ENCODE data around the gene ZNF783.
"Not testable (repeated sequence)": the region's sequence is repeated elsewhere in the genome, so short reads cannot be mapped to it uniquely, and the experiment has no call there.

Gene ZNF783

DNA sequence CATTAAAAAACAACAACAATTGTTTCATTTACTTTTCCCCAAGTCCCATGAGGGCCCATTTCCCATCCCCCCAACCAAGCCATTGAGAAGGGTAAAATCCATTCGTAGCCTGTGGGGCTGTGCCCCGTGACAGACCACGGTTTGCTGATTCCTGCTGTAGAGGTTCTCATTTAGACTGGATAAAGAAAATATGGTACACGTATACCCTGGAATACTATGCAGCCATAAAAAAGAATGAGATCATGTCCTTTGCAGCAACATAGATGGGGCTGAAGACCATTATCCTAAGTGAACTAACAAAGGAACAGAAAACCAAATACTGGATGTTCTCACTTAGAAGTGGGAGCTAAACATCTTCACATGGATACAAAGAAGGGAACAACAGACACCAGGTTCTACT lies 44.9 kb downstream of the ZNF783 start:
- DNase-seq = no peak

DNA sequence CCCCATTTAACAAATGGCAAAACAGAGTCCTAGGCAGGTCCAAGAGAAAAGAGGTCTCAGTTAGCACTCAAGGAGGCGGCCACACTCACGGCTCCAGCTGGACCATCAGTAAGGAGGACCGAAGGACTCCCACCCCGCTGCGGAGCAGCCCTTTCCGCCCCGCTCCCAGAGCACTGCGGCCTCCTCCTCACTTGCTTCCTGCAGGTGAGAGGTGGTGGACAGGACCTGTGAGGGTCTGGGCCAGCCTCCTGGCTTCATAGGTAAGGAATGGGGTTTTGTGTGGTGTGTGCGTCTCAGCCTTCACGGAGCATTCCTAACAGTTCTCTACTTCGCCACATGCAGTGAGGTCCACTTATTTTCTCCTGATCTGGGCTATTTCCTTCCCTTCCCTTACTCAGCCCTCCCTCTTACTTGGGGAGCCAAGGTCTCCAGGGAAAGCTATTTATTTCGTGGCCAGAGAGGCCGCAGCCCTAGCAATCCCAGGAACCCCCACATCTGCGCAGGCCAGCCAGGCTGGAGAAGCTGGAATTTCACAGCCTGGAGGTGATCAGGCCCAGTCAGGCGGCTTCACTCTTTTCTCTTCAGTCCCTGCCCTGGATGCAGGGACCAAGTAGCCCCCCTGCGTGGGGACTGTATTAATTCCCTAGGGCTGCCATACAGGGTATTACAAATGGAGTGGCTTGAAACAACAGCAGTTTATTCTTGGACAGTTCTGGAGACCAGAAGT lies 45.9 kb downstream of the ZNF783 start:
- no peak for DNase-seq

DNA sequence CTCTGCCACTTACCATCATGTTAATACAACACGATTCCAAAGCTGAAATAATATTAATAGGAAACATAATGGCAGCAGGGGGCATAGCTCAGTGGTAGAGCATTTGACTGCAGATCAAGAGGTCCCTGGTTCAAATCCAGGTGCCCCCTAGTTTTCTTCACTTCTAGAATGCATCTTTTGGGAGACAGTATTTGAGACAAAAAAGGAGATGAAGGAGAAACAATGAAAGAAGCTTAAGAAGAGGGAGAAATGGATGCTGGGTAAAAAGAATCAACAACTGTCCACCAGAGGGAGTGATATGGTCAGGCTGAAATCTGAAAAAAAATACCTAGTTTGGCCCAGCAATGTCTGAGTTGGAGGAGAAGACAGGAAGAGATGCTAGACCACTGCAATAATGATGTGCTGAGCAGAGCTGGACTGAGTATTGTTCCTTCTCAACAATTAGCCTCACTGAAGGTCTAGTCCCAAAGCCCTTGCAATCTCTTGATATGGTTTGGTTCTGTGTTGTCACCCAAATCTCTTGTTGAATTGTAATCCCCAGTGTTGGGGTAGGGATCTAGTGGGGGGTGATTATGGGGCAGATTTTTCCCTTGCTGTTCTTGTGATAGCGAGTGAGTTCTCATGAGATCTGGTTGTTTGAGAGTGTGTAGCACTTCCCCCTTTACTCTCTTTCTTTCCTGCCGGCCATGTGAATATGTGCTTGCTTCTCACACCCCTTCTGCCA lies 48.3 kb downstream of the ZNF783 start:
- no peak for DNase-seq

DNA sequence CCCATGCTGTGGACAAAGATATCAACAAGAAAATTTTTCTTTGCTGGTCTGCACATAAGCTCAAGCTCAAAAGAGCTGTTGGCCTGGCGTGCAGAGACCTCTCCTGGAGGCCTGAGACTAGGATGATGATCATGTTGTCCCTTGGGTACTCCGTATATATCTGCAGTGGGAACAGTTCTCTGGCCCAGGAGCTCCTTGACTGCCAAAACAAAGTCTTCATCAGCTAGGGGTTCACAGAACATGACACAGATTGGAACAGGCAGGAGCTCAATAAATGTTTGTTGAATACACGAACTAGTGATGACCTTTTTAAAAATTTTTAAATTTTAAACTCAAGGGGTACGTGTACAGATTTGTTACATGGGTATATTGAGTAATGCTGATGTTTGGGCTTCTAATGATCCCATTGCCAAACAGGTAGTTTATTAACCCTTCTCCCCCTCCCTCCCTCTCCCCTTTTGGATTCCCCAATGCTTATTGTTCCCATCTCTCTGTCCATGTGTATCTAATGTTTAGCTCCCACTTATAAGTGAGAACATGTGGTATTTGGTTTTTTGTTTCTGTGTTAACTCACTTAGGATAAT lies 49.1 kb downstream of the ZNF783 start:
- no peak for DNase-seq

DNA sequence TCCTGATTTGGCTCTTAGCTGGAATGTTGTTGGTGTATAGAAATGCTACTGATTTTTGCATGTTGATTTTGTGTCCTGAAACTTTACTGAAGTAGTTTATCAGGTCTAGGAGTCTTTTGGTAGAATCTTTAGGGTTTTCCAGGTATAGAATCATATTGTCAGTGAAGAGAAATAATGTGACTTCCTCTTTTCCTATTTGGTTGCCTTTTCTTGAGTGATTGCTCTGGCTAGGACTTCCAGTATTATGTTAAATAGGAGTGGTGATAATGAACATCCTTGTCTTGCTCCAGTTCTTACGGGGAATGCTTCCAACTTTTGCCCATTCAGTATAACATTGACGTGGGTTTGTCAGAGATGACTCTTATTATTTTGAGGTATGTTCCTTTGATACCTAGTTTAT lies 52.0 kb downstream of the ZNF783 start:
- DNase-seq = no peak

DNA sequence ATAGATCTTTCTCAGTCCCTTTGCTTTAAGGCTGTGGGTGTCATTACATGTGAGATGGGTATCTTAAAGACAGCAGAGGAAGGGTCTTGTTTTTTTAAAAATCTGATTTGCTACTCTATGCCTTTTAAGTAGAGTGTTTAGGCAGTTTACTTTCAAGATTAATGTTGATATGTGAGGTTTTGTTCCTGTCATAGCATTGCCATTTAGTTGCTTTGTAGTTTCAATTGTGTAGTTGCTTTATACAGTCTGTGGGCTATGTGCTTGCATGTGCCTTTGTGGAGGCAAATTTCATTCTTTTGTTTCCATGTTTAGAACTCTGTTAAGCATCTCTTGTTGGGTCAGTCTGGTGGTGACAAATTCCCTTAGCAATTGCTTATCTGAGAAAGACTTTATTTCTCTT lies 54.6 kb downstream of the ZNF783 start:
- no peak for DNase-seq

DNA sequence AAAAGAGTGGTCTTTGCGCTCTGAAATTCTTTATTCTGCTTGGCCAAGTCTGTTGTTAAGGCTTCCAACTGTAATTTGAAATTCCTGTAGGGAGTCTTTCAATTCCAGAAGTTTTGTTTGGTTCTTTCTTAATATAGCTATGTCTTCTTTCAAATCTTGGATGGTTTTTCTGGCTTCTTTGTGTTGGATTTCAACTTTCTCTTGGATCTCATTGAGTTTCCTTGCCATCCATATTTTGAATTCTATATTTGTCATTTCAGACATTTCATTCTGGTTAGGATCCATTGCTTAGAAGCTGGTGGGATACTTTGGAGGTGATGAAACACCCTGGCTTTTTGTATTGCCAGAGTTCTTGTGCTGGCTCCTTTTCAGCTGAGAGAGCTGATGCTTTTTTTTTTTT lies 55.5 kb downstream of the ZNF783 start:
- no peak for DNase-seq

DNA sequence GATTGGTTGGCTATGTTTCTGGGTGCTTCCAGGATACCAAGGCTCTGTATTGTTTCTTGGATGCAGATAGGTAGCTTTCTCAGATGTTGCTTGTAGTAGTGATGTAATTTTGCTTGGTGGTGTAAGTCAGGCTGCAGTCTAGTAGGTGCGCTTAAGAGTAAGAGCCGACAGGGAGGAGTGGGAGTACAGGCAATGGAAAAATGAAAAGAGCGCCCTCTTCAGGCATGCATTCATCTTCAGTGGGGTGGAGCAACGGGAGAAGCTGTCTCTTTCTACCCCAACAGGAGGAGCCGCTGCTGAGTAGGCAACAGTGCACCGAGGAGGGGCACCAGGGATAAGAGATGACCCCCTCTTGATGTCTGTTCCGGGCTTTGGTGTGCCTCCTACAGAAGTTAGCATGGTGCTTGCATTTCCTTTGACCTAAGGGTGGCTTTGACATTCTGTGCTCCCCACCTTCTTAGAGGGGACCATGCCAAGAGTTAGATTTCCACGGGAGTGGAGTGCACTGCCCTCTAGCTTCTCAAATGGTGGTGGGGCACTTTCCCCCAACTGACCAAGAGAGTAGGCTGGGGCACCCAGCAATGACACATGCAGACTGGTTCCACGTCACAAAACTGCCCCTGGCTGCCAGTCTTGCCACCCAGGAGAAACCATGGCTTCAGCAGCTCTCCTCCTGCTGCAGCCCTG lies 56.1 kb downstream of the ZNF783 start:
- DNase-seq = no peak

DNA sequence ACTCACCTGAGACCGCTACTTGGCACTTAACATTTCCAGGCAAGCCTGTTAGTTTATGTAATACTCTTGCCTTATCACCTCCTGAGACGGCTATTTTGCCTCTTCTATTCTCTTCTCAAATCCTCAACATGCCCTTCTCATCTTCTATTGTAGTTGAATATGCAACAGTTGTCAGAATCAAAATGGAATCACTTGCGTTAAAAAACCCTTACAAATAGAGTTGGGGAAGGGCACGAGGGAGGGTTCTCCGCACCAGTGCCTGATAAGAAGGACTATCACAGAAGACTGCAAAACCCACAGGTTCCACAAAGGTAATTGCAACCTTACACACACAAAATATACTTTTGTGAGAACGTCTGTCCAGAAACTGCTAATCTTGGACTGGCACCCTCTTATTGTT lies 57.4 kb downstream of the ZNF783 start:
- no peak for DNase-seq

DNA sequence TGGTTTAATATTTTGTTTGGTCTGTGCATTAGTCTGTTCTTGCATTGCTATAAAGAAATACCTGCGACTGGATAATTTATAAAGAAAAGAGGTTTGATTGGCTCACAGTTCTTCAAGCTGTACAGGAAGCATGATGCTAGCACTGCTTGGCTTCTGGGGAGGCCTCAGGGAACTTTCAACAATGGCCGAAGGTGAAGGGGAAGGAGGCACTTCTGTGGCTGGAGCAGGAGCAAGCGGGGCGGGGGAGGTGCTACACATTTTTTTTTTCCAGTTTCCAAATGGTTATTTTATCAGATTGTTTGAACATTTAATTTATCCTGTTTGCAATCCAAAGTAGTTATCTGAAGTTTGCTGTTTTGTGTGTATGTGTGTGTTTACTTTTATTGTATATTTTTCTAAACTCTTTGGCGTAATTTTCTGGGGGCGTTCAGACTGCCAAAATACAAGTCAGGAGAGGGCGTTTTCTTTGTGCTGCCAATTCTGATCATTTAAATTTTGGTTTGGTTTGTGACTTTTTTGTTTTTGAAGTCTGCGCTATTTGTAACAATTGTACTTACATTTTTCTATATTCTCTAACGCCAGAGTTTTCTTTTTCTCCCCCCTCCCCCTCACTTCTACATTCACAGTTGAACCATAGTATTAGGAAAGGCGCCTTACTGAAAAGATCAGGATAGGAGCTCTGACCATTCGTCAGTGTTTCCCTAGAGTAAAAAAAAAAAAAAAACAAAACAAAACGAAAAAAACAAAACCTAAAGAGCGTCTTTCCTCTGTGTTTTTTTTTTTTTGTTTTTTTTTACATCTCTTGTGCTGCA lies 58.5 kb downstream of the ZNF783 start:
- DNase-seq = no peak

DNA sequence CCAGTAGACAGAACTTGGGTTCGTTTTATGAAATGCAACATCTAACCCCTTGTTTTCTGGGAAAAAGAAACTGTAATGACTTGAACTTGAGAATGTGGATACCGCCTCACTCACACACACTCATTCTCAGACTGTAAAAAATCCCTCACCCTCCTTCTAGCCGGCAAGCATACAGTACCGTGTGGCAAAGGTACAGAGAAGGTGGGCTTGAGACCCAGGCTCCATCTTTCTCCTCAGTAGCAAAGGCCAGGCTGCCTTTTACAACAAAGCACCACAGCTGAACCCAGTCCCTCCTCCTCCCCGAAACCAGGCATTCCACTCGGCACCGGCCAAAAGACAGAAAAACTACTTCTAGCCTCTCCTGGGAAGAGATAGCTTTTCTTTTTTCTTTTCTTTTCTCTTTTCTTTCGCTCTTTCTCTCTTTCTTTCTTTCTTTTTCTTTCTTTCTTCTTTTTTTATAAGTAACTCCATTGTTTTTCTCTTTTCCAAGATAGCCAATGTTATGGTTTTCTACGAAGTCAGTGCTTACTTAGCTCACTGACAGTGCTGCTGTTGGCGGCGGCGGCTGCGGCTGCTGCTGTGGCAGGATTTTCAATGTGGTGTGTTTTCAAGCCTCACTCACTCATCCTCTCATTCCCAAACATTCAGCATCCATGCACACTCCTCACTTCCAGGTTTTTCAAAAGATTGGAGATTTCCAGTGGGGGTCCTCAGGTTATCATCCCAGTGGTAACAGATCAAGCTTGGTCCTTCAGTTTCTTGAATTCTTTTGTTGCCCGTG lies 59.3 kb downstream of the ZNF783 start:
- DNase-seq = not testable (repeated sequence)

DNA sequence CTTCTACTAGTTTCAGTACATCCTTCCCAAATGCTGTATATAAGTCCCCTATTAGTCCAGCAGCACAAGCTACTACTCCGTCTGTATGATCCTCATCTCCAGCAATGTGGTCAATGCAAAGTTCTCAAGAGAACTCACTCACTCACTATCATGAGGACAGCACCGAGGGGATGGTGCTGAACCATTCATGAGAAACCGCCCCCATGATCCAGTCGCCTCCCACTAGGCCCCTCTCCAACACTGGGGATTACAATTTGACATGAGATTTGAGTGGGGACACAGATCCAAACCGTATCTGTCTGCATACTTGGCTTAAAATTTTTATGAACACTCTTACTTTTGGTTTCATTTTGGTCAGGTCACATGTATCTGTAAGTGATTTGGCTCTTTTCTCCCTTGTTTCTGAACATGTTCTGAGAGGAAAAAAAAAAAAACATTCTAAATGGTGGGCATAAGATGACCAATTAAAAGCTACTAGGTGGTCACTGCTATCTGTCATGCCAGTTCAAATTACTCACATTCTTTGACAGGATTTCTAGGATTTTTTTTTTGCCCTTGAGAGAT lies 60.1 kb downstream of the ZNF783 start:
- DNase-seq = no peak

DNA sequence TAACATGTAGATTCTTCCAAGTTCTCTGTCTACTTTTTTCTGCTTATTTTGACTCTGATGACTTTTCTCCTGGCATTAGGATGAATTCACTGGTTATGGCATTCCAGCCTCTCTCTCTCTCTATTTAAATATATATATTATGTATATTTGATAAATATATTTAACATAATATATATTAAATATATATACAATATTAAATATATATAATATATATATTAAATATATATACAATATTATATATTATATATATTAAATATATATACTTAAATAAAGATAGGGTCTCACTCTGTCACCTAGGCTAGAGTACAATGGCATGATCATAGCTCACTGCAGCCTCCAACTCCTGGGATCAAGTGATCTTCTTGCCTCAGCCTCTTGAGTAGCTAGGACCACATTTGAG lies 60.7 kb downstream of the ZNF783 start:
- no peak for DNase-seq

DNA sequence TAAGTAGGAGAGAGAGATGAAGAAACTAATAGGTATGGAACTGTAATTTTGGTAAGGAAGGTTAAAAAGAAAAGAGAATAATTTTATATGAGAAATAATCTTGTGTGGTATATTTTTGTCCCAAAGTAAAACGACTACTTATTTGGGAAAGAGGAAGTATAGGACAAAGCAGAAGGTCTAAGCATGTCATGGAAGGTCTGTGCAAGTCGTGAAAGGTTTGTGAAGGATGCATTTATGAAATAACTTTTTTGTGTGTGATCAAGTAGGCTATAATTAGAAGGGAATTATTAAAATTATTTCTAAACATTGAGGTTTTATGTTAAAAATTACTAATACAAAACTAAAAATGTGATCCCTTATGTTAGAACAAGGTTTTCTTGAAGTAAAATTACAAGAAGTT lies 63.3 kb downstream of the ZNF783 start:
- DNase-seq = no peak

DNA sequence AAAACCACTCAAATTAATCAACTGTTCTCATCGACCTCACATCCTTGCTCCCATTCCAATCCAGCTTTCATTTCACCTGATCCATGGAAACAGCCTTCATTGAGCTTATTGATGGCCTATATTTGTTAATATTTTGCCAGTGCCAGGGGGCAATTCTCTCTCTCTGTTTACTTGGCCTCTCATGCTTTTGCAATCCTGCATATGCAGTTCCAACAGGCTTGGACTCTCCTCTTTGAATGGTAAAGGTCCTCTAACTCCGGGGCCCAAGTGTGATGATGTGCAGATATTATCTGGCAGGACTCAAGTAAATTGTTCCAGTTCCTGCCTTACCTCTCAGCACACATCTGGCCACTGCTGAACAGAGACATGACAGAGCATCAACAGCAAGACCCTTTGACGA lies 67.3 kb downstream of the ZNF783 start:
- no peak for DNase-seq

DNA sequence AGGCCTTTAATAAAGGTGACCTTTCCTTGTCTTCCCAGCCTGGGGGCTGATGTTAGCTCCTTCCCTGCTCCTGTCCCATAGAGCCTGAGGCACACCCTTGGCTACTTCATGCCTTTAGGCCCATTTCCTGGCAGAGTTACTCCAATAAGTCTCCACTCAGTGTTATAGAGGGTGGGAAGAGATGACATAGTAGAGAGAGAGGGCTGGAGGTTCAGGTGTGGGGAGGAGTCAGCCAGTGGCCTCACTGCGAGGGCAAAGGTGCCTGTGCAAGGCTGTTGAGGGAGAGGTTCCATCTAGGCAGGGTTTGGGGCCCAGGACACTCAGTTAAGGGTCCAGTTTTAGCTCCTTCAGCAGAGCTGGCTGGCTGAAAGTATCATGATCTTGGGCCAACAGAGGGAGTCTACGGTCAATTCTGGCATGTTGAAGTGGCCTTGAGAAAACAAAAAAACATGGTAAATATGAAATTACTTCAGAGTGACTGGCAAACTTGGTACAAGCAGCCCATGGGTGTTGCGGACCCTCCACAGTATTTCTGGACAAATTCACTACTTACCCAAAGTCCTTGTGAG lies 67.9 kb downstream of the ZNF783 start:
- DNase-seq = no peak

DNA sequence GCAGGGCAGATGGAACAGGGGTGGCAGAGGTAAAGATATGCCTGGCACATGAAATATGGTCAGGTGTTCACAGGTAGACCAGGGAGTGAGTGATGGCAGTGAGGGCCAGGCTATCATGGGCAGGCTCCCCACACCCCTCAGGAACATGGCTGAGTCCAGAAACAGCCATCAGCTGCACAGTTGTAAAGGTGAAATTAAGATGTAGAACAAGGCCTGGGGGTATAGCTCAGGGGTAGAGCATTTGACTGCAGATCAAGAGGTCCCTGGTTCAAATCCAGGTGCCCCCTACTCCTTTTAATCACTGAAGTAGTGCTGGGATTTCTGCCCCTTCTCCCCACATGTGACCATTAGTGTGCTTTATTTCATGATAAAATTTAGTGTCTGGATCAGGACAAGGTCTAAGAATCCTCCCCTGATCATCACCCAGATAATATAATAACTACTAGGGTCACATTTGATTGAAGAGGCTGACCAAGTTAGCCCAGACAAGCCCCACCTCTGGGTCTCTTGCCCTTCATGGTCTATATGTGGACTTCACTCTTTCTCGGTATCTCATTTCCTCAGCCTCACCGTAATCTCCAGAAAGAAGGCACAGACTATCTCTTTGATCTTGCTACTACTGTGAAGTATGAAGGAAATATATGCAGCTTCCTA lies 69.0 kb downstream of the ZNF783 start:
- DNase-seq = no peak

DNA sequence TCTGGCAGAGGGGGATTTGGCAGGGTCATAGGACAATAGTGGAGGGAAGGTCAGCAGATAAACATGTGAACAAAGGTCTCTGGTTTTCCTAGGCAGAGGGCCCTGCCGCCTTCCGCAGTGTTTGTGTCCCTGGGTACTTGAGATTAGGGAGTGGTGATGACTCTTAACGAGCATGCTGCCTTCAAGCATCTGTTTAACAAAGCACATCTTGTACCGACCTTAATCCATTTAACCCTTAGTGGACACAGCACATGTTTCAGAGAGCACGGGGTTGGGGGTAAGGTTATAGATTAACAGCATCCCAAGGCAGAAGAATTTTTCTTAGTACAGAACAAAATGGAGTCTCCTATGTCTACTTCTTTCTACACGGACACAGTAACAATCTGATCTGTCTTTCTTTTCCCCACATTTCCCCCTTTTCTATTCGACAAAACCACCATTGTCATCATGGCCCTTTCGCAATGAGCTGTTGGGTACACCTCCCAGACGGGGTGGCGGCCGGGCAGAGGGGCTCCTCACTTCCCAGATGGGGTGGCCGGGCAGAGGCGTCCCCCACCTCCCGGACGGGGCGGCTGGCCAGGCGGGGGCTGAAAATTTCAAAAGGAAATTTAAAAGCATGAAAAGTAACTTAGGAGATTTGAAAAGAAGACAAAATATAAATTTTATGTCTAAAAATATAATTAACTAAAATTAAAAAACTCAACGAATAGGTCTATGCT lies 70.8 kb downstream of the ZNF783 start:
- not testable (repeated sequence) for DNase-seq

DNA sequence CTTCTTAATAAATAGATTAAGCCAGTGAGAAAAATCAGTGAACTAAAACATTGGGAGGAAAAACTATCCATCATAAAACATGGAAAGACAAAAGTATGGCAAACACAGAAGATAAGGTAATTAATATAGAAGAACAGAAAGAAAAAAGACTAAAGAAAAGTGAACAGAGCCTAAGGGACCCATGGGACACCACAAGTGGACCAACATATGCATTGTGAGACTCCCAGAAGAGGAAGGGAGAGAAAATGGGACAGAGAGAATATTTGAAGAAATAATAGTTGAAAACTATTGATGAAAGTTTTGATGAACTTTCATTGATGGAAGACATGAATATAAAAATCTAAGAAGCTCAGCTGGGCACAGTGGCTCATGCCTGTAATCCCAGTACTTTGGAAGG lies 71.3 kb downstream of the ZNF783 start:
- no peak for DNase-seq

DNA sequence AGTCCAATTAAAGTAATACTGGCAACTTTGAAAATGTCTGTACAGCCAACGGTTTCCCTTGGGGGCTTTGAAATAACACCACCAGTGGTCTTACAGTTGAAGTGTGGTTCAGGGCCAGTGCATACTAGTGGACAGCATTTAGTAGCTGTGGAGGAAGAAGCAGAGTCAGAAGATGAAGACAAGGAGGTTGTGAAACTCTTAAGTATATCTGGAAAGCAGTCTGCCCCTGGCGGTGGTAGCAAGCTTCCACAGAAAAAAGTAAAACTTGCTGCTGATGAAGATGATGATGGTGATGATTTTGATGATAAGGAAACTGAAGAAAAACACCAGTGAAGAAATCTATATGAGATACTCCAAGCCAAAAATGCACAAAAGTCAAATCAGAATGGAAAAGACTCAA lies 72.2 kb downstream of the ZNF783 start:
- DNase-seq = no peak
